Measurements from ENCODE around the gene SEC61A2. TPM values are rescaled to one million over a fixed set of nuclear protein-coding genes. Genes with fewer than 3 reads are reported as not detected.

Gene SEC61A2
- polyA plus RNA-seq, 1 donor from 2014 or later = 75.4 TPM

- Histone ChIP-seq H2AFZ (ENCODE audit: low read depth, low read length) (no peak overlapping the region), H4K20me1 (ENCODE audit: insufficient read depth) (no peaks in the 10 kb centered on the region), H3K9ac (ENCODE audit: low read length) (no peak overlapping the region), H3K27ac (ENCODE audit: low read length) (no peak overlapping the region), H3F3A (ENCODE audit: insufficient read depth, low read length, poor library complexity, severe bottlenecking) (no peaks in the 10 kb centered on the region), H3K36me3 (ENCODE audit: insufficient read depth, low read length) (peaks cover 6% of the 10 kb centered on the region), H3K9me2 (ENCODE audit: insufficient read depth, low read length) (no peaks in the 10 kb centered on the region), H3K9me3 (ENCODE audit: low read length) (no peaks in the 10 kb centered on the region), H3K79me2 (replicated peaks; ENCODE audit: insufficient read depth, low read length) (peaks cover 52% of the 10 kb centered on the region), H3K27me3 (ENCODE audit: insufficient read depth, low read depth, low read length) (no peaks in the 10 kb centered on the region), H3K4me2 (ENCODE audit: low read length) (no peak overlapping the region), H3K4me3 (ENCODE audit: low read length) (peak overlapping the region; percentile 3)
- TF ChIP-seq TAF1 (IDR thresholded peaks at IDR 0.05; ENCODE audit: low read depth) = no peak
Measured at GRCh38 chr10:12198156-12198555, 68.7 kb downstream of the SEC61A2 start.

GRCh38 chr10:12200850-12201249 lies 71.4 kb downstream of the SEC61A2 start:
- no peaks in the 10 kb centered on the region for H3K9me2 ChIP-seq (ENCODE audit: insufficient read depth, low read length)
- no peak overlapping the region for H2AFZ ChIP-seq (ENCODE audit: low read depth, low read length)
- no peak overlapping the region for H3K27ac ChIP-seq (ENCODE audit: low read length)
- peaks cover 6% of the 10 kb centered on the region for H3K36me3 ChIP-seq (ENCODE audit: insufficient read depth, low read length)
- no peaks in the 10 kb centered on the region for H4K20me1 ChIP-seq (ENCODE audit: insufficient read depth)
- H3K9ac ChIP-seq (ENCODE audit: low read length) = no peak overlapping the region
- H3F3A ChIP-seq (ENCODE audit: insufficient read depth, low read length, poor library complexity, severe bottlenecking) = no peaks in the 10 kb centered on the region
- H3K79me2 ChIP-seq (replicated peaks; ENCODE audit: insufficient read depth, low read length) = peaks cover 51% of the 10 kb centered on the region
- H3K4me2 ChIP-seq (ENCODE audit: low read length) = no peak overlapping the region
- no peaks in the 10 kb centered on the region for H3K27me3 ChIP-seq (ENCODE audit: insufficient read depth, low read depth, low read length)
- no peak overlapping the region for H3K4me3 ChIP-seq (ENCODE audit: low read length)
- no peak for TF ChIP-seq EZH2 (IDR thresholded peaks at IDR 0.05; ENCODE audit: borderline replicate concordance, insufficient read depth, low read length, poor library complexity, severe bottlenecking)
- TF ChIP-seq TAF1 (IDR thresholded peaks at IDR 0.05; ENCODE audit: low read depth) = no peak
- TF ChIP-seq SMC3 (conservative IDR thresholded peaks at IDR 0.05; ENCODE audit: poor library complexity) = no peak
- no peak for TF ChIP-seq REST (IDR thresholded peaks at IDR 0.05; ENCODE audit: borderline replicate concordance)
- no peak for TF ChIP-seq CTCF (IDR thresholded peaks at IDR 0.05; ENCODE audit: poor library complexity, severe bottlenecking)
- no peak for TF ChIP-seq POLR2AphosphoS5 (IDR thresholded peaks at IDR 0.05)
- no peak for TF ChIP-seq RAD21 (conservative IDR thresholded peaks at IDR 0.05)
- TF ChIP-seq MXI1 (conservative IDR thresholded peaks at IDR 0.05; ENCODE audit: poor library complexity, severe bottlenecking) = no peak
- TF ChIP-seq EP300 (conservative IDR thresholded peaks at IDR 0.05; ENCODE audit: poor library complexity, severe bottlenecking) = no peak
- H3K9me3 ChIP-seq (ENCODE audit: low read length) = no peaks in the 10 kb centered on the region

- Histone ChIP-seq H3K4me2 (ENCODE audit: low read length) (no peak overlapping the region), H3K27me3 (ENCODE audit: insufficient read depth, low read depth, low read length) (no peaks in the 10 kb centered on the region), H4K20me1 (ENCODE audit: insufficient read depth) (no peaks in the 10 kb centered on the region), H3F3A (ENCODE audit: insufficient read depth, low read length, poor library complexity, severe bottlenecking) (no peaks in the 10 kb centered on the region), H2AFZ (ENCODE audit: low read depth, low read length) (no peak overlapping the region), H3K4me3 (ENCODE audit: low read length) (no peak overlapping the region), H3K9me2 (ENCODE audit: insufficient read depth, low read length) (no peaks in the 10 kb centered on the region), H3K9ac (ENCODE audit: low read length) (no peak overlapping the region), H3K9me3 (ENCODE audit: low read length) (no peaks in the 10 kb centered on the region), H3K79me2 (replicated peaks; ENCODE audit: insufficient read depth, low read length) (peaks cover 51% of the 10 kb centered on the region), H3K27ac (ENCODE audit: low read length) (no peak overlapping the region), H3K36me3 (ENCODE audit: insufficient read depth, low read length) (peaks cover 6% of the 10 kb centered on the region)
- no peak for TF ChIP-seq MXI1 (conservative IDR thresholded peaks at IDR 0.05; ENCODE audit: poor library complexity, severe bottlenecking)
- no peak for TF ChIP-seq REST (IDR thresholded peaks at IDR 0.05; ENCODE audit: borderline replicate concordance)
- TF ChIP-seq POLR2AphosphoS5 (IDR thresholded peaks at IDR 0.05) = no peak
- TF ChIP-seq SMC3 (conservative IDR thresholded peaks at IDR 0.05; ENCODE audit: poor library complexity) = no peak
Measured at GRCh38 chr10:12201543-12201942, 72.1 kb downstream of the SEC61A2 start.
